ENCODE data around the gene CYFIP1.

DNA sequence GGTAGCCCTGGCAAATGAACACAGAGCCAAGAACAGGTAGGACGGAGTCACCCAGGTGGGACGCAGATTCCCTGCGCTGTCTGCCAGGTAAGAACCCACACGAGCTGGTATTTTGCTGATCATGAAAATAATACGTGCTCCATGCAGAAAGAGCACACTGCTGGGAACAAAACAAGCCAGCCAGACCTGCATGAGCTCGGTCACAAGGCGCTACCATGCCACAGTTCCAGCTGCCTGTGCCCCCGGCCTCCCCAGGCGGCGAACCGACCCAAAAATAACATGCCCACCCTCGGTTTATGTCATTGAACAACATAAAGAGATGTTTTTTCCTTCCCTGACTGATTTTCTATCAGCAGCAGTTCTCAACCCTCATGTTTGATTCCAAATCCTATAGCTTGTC is 25.8 kb downstream of the CYFIP1 start:
- no peak for TF ChIP-seq CTCF (IDR thresholded peaks at IDR 0.05; ENCODE audit: insufficient read depth, low read length)
- TF ChIP-seq GABPA (IDR thresholded peaks at IDR 0.05; ENCODE audit: low read depth): no peak
- TF ChIP-seq POLR2AphosphoS5 (IDR thresholded peaks at IDR 0.05; ENCODE audit: low read depth): no peak
- no peak for TF ChIP-seq REST (IDR thresholded peaks at IDR 0.05; ENCODE audit: insufficient replicate concordance, low read depth)

Data from HL-60 (cell line).